Endothelial cell (in vitro differentiated cells): Measurements from ENCODE around the gene MYO15B. TPM values are rescaled to one million over a fixed set of nuclear protein-coding genes. Genes with fewer than 3 reads are reported as not detected.
A peak's percentile ranks its signal among the peaks of the same experiment; 100 is the strongest.

Experiments used
- DNase-seq: peaks from one replicate; pipeline ENCODE4 v3.0.0; 2021; ENCODE audit warnings: low spot score
- H3K27ac Mint-ChIP-seq: one replicate; pipeline ENCODE4 v1.8.0; 2021; ENCODE audit warnings: mixed read lengths, inconsistent platforms; ENCODE audit not compliant: unreplicated experiment
- H3K27me3 Mint-ChIP-seq: one replicate; pipeline ENCODE4 v1.8.0; 2021; ENCODE audit warnings: mild to moderate bottlenecking, moderate library complexity, mixed read lengths, inconsistent platforms; ENCODE audit not compliant: unreplicated experiment
- H3K36me3 Mint-ChIP-seq: one replicate; pipeline ENCODE4 v1.8.0; 2021; ENCODE audit warnings: mild to moderate bottlenecking, low read depth, mixed read lengths, inconsistent platforms; ENCODE audit not compliant: unreplicated experiment
- H3K4me1 Mint-ChIP-seq: one replicate; pipeline ENCODE4 v1.8.0; 2021; ENCODE audit warnings: mild to moderate bottlenecking, mixed read lengths, inconsistent platforms; ENCODE audit not compliant: unreplicated experiment
- H3K4me3 Mint-ChIP-seq: one replicate; pipeline ENCODE4 v1.8.0; 2021; ENCODE audit warnings: mild to moderate bottlenecking, mixed read lengths, inconsistent platforms; ENCODE audit not compliant: unreplicated experiment
- H3K9me3 Mint-ChIP-seq: one replicate; pipeline ENCODE4 v1.8.0; 2021; ENCODE audit warnings: mixed read lengths, inconsistent platforms; ENCODE audit not compliant: unreplicated experiment
- CTCF ChIP-seq: fragments of 200-600 bp; sonication (generic); IDR thresholded peaks from one replicate; pipeline ENCODE4 v1.5.0; 2021; ENCODE audit warnings: antibody characterized with exemption; ENCODE audit not compliant: unreplicated experiment
- total RNA-seq: library from RNA; stranded (reverse); fragmentation: NEBNext Ultra II Directional; extraction: Animal tissue kit (Norgen Biotek cat#: 25700); gene quantifications from one replicate; pipeline ENCODE4 v1.2.1, GENCODE V29; 2021; ENCODE audit not compliant: unreplicated experiment

Gene MYO15B
- total RNA-seq, 1 donor from 2014 or later = 224 TPM

GRCh38 chr17:75667825-75668224, 80.2 kb downstream of the MYO15B start:
- no peak overlapping the region for H3K4me3 Mint-ChIP-seq
- peaks cover 12% of the 10 kb centered on the region for H3K36me3 Mint-ChIP-seq
- no peak overlapping the region for H3K27ac Mint-ChIP-seq
- H3K9me3 Mint-ChIP-seq = no peaks in the 10 kb centered on the region
- H3K27me3 Mint-ChIP-seq = no peaks in the 10 kb centered on the region
- DNase-seq = no peak
- no peak for TF ChIP-seq CTCF
- H3K4me1 Mint-ChIP-seq = peaks cover 15% of the 10 kb centered on the region

- no peak overlapping the region for H3K4me3 Mint-ChIP-seq
- peaks cover 12% of the 10 kb centered on the region for H3K4me1 Mint-ChIP-seq
- no peak for TF ChIP-seq CTCF
- H3K9me3 Mint-ChIP-seq = no peaks in the 10 kb centered on the region
- no peak for DNase-seq
- H3K36me3 Mint-ChIP-seq = peaks cover 14% of the 10 kb centered on the region
- peak overlapping the region; percentile 74 for H3K27ac Mint-ChIP-seq
- no peaks in the 10 kb centered on the region for H3K27me3 Mint-ChIP-seq
Observed at GRCh38 chr17:75668489-75668888, 80.9 kb downstream of the MYO15B start.

GRCh38 chr17:75670868-75671267, 83.3 kb downstream of the MYO15B start:
- no peak for DNase-seq
- Mint-ChIP-seq H3K4me1 (peaks cover 10% of the 10 kb centered on the region), H3K36me3 (peaks cover 19% of the 10 kb centered on the region), H3K4me3 (peak overlapping the region; percentile 56), H3K27me3 (no peaks in the 10 kb centered on the region), H3K27ac (peak overlapping the region; percentile 48), H3K9me3 (no peaks in the 10 kb centered on the region)
- TF ChIP-seq CTCF = no peak

GRCh38 chr17:75672011-75672410, 84.4 kb downstream of the MYO15B start:
- Mint-ChIP-seq H3K9me3 (no peaks in the 10 kb centered on the region), H3K4me3 (no peak overlapping the region), H3K36me3 (peaks cover 19% of the 10 kb centered on the region), H3K27me3 (no peaks in the 10 kb centered on the region), H3K27ac (no peak overlapping the region), H3K4me1 (peaks cover 5% of the 10 kb centered on the region)
- DNase-seq = no peak
- no peak for TF ChIP-seq CTCF

- no peak for TF ChIP-seq CTCF
- H3K27me3 Mint-ChIP-seq = no peaks in the 10 kb centered on the region
- no peaks in the 10 kb centered on the region for H3K9me3 Mint-ChIP-seq
- peaks cover 3% of the 10 kb centered on the region for H3K4me1 Mint-ChIP-seq
- no peak overlapping the region for H3K27ac Mint-ChIP-seq
- peak overlapping the region; percentile 47 for H3K4me3 Mint-ChIP-seq
- H3K36me3 Mint-ChIP-seq = peaks cover 19% of the 10 kb centered on the region
- no peak for DNase-seq
Observed at GRCh38 chr17:75673487-75673886, 85.9 kb downstream of the MYO15B start.

Other genes with a start within 250 kb of the MYO15B start
- 95.0 TPM for gene GRB2, start 182.1 kb upstream of the MYO15B start, total RNA-seq
- 111 TPM for gene TMEM94, start 131.2 kb upstream of the MYO15B start, total RNA-seq
- gene CASKIN2, start 72.3 kb upstream of the MYO15B start, total RNA-seq = 47.8 TPM
- gene TSEN54, start 71.3 kb upstream of the MYO15B start, total RNA-seq = 18.8 TPM
- gene LLGL2, start 62.1 kb upstream of the MYO15B start, total RNA-seq = 34.4 TPM
- gene SMIM5, start 45.6 kb downstream of the MYO15B start, total RNA-seq = 1.1 TPM
- 40.2 TPM for gene RECQL5, start 79.4 kb downstream of the MYO15B start, total RNA-seq
- 125 TPM for gene SAP30BP, start 79.5 kb downstream of the MYO15B start, total RNA-seq
- gene ITGB4, start 133.7 kb downstream of the MYO15B start, total RNA-seq = 0.54 TPM
- gene GALK1, start 177.4 kb downstream of the MYO15B start, total RNA-seq = 18.0 TPM
- gene UNK, start 197.0 kb downstream of the MYO15B start, total RNA-seq = 28.8 TPM